SH-SY5Y (cell line): ENCODE data around the gene ZNF740.

Experiments used
- GATA2 ChIP-seq: IDR thresholded peaks from 2 replicates; pipeline ENCODE4 v1.6.1; 2011; ENCODE audit warnings: mild to moderate bottlenecking, low read depth, low read length
- GATA3 ChIP-seq: IDR thresholded peaks from 2 replicates; pipeline ENCODE4 v1.6.1; 2011; ENCODE audit warnings: low read depth, mild to moderate bottlenecking, low read length, moderate library complexity

ZNF740 gene

DNA sequence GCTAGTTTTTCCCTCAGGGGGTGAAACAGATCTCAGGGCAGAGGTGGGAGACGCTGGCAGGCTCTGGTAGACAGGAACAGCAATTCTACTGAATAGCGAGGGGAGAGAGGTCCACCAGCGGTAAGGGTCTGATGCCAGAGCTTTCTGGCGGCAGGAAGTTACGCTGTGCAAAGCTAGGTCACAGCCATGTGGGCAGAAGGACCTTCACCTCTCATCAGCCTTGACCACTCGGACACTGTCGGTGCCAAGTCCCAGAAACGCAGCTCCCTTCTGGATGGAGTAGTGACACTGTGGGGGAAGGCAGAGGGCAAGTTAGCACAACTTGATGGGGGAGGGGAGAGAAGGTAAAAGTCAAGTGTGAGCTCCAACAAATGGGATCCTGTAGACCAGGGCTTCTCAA is 10.3 kb upstream of the ZNF740 start:
- TF ChIP-seq GATA2: no peak
- no peak for TF ChIP-seq GATA3

DNA sequence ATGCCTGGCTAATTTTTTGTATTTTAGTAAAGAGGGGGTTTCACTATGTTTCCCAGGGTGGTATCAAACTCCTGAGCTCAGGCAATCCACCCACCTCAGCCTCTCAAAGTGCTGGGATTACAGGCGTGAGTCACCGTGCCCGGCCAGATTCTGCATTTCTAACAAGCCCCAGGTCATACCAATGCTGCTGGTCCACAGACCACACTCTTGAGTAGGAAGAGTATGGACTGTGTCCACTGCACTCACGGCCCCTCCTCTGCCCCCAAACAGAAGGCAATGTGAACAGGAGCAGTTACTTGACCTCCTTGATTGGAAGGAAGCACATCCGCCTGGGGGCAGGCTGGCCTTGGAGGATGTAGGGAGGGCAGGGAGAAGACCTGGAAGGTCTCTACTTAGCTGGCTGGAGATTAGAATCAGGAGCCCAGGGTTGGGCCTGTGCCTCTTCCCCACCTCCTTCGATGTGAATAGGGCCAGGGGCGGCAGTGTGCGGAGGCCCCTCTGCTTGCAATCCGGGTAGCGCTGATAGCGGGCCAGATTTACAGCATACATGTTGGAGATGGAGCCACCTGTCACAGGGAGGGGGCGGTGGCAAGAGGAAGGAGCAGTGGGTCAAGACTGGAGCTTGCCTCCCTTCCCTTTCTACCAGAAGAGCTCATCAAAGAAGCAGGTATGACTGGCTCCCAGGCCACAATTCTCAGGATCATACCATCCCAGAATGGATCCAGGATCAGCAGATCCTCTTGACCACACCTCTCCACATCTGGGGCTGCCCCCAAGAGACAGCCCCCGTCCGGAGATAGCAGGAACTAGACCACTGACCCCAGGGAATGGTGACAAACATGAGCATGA is 9.4 kb upstream of the ZNF740 start:
- TF ChIP-seq GATA2 (no peak), GATA3 (no peak)

DNA sequence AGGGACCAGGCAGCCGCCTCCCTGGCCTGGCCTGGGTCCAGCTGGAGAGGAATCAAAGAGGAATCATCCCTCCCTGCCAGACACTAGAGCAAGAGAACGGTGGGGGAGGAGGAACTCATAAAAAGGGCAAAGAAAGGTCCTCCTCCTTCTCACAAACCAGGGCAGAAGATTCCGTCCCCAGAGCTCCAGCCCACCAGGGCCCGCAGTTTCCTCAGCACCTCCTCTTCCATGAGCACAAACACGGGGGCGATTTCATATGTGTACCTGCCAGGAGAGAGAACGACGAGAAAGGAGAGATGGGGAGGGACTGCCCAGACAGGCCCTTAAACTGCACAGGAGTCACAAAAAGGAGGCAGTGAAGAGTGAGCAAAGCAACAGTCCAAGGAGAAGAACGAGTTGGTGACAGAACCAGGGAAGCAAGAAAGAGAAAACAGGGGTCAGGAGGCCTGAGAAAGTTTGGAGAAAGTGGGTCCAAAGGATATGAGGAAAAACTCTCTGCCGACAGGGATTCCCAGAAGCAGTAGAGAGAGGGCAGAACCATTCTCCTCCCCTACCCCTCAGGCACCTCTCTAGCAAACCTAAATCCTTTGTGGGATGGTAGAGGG is 8.7 kb upstream of the ZNF740 start:
- TF ChIP-seq GATA3 (no peak), GATA2 (no peak)

DNA sequence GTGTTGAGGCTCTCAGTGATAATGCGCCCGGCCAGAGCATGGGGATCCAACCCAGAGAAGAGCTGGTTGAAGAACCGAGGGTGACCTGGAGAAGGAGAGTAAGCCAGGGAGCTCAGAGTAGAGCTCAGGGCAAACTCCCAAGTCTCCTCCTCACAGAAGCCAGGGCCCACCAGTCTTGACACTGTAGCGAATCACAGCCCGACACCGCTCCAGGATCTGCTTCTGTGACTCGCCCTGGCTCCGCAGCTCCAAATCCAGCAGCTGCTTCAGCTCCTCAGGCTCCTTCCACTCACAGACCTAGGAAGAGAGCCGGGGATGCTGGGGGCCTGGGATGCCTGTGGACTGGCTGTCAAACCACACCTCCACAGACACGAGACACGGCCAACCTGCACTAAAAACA is 8.2 kb upstream of the ZNF740 start:
- TF ChIP-seq GATA3 (no peak), GATA2 (no peak)

DNA sequence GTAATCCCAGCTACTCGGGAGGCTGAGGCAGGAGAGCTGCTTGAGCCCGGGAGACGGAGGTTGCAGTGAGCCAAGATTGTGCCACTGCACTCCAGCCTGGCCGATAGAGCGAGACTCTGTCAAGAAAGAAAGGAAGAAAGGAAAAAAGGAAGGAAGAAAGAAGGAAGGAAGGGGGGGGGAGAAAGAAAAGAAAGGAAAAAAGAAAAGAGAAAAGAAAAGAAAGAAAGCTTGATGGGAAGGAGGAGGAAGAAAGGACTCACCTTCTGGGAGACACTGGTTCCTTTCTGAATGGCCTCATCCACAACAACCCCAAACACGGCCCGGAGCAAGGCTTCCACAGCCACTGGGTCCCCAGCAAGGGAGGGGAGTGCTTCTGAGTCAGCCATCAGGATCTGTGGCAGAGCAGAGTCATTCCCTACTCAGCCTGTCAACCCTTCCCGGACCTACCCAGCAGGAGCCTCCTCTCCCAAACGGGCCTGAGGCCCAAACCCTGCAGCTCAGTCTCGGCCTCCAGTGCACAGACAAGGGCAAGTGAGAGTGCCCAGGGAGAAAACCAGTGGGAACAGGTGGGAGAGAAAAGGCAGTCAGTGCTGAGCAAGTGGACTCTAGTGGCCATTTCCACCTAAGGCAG is 7.3 kb upstream of the ZNF740 start:
- TF ChIP-seq GATA3: no peak
- no peak for TF ChIP-seq GATA2

DNA sequence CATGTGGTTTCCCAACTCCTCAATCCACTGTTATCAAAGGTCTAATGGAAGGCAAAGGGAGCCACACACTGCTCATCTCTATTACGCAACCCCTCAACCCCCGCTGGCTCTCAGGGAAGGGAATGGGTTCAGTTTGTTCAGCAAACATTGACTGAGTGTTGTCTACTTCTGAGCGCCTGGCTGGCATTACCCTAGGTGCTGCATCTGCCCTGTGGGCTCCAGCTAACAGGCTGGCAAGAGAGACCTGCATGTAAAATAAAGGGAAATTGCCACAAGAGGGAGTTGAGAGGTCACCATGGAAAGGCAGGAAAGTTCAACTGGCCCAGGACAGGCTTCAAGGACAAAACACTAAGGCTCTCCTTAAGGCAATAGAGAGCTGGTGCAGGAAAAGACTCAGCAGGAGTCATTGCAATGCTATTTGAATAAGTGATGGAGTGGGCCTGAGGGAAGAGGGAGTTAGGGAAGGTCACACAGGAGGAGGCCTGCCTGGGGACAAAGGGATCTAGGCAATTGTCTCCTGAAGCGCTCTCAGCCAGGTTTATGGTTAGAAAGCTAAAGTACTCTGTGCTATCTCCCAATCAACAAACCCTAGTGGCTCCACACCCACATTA is 5.5 kb upstream of the ZNF740 start:
- TF ChIP-seq GATA2: no peak
- no peak for TF ChIP-seq GATA3

DNA sequence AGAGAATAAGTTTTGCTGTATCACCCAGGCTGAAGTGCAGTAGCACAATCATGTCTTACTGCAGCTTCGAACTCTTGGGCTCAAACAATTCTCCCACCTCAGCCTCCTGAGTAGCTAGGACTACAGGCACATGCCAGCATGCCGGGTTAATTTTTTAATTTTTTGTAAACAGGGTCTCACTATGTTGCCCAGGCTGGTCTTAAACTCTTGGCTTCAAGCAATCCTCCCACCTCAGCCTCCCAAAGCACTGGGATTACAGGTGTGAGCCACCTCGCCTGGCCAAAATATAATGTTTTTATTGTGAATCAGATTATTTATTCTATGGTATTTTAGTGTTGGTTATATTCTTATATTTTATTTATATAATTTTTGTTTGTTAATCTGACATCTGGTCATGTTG is 3.8 kb upstream of the ZNF740 start:
- TF ChIP-seq GATA3: no peak
- no peak for TF ChIP-seq GATA2

DNA sequence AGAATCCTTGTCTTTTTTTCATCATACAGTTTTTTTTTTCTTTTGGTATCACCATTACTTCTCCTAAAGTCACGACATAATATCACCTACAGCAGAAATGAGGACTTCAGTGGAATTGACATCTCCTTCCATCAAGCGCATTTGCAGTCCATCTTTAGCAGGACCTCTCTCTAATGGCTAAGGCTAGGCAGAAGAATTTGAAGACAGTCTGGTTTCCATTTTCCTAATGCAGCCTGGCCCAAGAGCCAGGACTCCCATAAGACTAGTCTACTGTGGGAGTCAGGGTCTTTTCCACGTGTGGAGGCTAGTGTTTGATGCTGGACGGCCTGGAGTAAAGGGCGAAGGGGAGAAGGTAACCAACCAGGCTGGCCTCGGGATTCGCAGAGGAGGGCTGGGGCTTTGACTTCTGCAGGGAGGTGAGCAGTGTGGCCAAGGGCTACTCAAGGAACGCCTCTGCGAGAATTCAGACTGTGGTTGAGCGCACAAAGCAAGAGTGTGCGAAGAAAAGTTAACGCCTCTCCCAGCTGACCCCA is 769 bp upstream of the ZNF740 start:
- TF ChIP-seq GATA2 (no peak), GATA3 (no peak)

DNA sequence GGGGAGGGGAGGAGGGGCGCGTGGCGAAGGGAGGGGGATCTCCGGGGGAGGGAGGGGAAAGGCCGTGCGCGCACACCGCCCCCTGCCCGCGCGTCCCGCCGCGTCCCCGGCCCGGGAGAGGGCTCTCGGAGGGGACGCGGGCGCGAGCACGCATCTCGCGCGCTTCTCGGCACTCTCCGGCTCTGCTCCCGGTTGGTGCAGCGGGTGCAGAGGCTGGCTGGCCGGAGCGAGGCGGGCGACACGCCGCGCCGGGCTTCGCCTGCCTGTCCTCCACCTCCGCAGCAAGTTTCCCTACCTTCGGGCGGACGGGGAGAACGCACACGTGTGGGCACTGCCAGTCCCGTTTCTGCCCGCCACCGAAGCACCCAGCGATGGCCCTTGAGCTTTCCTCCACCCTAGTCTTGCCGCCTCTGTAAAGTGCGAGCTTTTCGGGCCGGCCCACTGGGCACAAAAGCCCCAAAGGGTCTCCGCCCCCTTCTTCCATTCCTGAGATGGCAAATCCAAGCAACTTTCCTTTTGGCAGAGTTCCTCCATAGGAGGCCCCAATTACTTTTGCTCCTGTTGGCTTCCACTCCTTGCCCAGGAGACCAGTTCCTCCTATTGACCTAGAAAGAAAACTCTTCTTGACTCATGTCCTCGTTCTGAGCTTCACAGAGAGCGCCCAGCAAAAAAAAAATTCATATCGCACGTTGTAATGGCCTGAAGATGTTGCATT is 566 bp downstream of the ZNF740 start:
- TF ChIP-seq GATA3 (no peak), GATA2 (no peak)

DNA sequence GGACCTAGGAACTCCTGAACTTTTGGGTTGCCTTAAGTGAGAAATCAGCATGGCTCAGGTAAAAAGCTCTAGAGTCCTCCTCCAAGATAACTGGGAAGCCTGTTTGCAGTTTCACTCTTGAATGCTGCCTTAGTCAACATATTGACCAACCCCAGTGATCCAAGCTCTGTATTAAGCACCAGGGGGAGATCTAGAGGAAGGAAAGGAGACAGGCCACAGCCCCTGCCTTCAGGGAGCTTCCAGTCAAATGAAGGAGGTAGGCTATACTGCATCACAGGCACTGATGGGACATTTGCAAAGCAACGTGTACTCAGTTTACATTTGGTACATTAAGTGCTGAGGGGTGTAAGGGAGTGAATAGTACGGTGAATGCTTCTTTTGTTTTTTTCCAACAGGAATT is 1.4 kb downstream of the ZNF740 start:
- no peak for TF ChIP-seq GATA2
- TF ChIP-seq GATA3: no peak

DNA sequence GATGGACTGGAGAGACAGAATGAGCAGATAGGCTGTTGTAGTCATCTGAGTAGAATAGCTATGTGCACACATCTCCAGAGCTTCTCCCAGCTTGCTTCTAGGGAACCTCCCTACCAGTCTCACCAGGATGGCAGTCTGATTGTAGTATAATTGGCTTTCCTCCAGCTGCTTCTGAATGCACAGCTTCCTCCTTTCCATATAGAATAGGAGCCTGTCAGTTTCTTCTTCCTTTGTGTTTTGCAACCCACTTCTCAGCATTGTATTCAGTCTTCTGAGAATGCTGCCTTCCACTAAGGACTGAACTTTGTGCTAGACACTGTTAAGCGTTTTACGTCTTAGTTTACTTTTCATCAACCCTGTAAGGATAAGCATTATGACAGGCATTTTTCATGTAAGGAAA is 2.4 kb downstream of the ZNF740 start:
- TF ChIP-seq GATA3 (no peak), GATA2 (no peak)

DNA sequence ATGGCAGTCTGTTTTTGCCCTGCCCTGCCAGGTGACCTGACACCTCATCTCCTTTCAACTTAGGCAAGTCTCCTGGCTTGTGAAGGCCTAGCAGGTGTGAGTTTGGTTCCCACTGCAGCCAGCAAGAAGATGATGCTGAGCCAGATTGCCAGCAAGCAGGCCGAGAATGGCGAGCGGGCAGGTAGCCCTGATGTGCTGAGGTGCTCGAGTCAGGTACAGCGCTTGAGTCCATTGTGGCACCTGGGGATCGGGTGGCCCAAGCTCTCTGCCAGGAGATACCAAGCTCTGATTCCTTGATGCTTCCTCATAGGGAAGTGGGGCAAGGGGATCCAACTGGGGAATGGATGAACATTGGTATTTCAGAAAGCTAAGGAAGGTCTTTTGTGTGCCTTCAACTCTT is 4.3 kb downstream of the ZNF740 start:
- TF ChIP-seq GATA3: no peak
- TF ChIP-seq GATA2: no peak

DNA sequence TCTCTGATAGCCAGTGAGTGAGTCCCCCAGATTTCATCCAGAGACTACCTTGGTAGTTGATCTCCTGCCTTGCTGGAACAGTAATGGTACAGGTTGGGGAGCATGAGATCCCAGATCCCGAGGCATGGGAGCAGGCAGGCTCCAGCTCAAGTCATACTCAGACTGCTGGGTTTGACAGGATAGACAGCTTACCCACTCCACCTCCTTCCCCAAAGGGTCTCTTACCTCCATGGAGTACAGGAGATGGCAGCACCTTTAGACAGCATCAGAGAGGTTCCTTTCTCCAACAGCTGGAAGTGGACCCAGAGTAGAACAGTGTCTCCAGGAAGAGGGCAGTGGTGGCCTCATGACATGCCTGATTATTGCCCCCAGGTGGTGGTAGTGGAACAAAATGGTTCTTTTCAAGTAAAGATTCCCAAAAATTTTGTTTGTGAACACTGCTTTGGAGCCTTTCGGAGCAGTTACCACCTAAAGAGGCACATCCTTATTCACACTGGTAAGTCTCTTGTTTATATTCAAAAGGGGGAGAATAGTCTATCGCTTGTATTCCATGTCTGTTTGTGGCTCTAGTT is 5.1 kb downstream of the ZNF740 start:
- no peak for TF ChIP-seq GATA2
- no peak for TF ChIP-seq GATA3

DNA sequence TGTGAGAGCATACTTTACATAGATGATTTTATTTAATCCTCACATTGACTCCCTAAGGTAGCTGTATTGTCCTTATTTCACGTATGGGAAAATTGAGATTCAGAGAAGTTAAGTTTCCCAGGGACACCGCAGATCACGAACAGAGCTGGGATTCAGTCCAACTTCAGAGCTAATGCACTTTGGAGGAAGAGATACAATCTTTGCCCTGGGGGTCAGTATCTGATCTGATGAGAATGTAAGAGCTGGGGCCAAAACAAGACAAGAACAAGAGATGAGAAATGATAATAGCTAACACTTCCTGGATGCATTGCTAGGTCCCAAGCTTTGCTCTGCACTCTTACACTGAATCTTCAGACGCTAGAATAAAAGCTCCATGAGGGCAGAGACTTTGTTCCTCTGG is 6.2 kb downstream of the ZNF740 start:
- TF ChIP-seq GATA2: peak; percentile 97
- TF ChIP-seq GATA3: peak; percentile 91
